ENCODE measurements around the gene TC2N.
"Not testable (repeated sequence)": the region's sequence is repeated elsewhere in the genome, so short reads cannot be mapped to it uniquely, and the experiment has no call there.

The TC2N gene

DNA sequence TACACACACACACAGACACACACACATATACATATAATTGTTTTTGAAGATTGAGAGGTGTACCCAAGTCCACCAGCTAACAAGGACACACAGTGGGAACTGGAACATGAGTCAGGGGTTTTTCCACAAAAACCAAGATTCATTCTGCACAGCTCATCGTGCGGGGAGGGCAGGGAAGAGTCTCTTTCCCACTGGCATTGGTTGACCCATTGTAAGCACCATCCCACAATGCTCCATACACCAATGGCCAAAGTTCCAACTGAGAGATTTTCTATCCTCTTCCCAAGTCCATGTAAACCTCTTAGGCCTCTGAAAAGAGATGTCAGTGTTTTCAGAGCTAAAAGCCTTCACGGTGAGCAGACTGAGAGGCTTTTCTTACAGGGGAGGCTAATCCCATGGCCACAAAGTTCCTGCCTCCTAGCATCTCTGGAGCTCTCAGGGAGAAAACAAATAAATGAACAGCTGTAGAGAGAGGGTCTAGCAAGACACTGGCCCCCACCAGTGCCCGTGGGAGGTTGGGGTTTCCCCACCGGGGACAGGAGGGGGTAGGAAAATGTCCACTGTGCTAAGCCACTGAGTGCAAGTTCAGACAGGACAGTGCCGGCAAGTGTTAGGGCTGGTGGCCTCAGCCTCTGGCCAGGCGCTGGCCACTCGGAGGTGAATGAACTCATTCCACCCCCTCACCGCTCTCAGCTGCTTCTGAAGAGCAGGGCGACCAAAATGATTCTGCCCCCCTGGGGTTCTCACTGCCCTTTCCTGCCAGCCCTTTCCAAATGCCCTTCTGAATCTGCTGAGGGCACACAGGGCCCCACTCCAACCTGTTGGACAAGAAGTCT, 21.5 kb upstream of the TC2N start:
- DNase-seq, result no peak

DNA sequence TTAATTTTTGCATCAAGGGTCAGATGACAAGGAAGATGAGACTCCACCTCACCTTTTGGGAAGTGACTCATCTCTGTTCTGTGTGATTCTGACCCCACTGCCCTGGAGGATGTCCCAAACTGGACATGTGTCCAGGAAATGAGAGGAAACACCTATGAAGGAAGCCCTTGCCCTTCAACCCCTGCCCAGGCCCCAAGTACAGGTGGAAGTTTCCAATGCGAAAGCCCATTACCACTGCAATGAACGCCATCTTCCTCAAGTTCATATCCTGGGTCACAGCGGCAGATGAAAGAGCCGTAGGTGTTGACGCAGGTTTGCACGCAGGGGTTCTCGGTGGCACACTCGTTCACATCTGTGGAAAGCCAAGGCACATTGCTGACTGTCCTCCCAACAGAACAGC, 19.6 kb upstream of the TC2N start:
- DNase-seq, result no peak

DNA sequence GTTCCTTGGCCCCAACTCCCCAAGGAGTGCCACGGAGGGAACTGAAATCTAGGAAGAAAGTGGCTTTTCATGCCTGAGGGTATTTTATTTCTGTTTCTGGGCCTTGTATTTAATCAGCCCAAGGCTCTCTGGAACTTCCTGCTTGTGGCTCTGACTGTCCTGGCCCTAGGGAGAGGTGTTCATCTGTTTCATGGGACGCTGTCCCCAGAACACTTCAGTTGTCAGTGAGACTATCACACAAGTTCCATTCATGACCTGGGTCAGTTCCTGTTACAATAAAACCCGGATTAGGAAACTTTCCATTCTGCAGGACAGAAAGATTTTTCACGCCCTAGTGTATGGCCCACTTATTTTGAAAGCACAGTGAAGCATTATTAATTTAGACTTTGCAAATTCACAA, 18.5 kb upstream of the TC2N start:
- DNase-seq, result no peak

DNA sequence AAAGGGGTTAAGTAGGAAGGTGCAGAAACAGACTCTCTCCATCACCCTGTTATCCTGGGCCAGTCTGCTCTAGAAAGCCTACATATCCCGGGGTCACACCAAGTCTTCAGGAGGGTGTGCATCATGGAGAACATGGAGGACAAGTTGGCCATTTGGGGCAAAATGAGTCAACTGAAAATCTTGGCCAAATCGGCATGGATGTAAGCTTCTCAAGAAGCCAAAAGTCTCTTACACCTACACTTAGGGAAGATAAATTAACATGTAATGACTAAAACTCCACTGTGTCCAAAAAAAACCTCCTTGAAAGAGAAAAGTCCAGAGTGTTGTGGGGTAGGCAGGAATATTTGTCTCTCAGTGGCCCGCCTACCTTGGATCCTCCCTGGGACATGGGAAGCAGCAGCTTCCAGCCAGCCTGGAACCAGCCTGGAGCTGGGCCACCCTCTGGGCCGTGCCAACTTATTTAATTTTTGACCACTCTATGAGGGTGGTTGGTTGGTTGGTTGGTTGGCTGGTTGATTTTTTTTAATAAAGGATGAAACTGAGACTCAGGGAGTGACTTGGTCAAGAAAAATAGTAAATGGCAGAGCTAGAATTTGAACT, 17.9 kb upstream of the TC2N start:
- no peak for DNase-seq

DNA sequence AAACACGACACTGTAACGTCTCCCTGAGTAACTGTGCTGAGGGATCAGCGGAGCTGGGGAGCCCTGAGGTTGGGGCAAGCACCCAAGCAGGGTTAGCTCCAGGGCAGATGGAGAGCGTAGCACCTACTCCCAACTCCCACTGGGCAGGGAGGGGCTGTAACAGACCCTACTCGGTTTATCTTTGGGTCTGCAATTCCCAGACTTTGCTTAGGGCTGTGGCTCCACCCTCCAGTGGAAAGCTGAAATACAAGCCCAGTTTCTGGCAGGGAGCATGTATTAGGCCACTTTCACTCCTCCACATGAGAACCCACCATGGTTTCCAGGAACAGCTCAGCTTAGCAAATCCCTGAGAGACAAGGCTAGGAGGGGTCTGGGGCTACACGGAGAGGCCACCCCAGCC, 17.3 kb upstream of the TC2N start:
- no peak for DNase-seq

DNA sequence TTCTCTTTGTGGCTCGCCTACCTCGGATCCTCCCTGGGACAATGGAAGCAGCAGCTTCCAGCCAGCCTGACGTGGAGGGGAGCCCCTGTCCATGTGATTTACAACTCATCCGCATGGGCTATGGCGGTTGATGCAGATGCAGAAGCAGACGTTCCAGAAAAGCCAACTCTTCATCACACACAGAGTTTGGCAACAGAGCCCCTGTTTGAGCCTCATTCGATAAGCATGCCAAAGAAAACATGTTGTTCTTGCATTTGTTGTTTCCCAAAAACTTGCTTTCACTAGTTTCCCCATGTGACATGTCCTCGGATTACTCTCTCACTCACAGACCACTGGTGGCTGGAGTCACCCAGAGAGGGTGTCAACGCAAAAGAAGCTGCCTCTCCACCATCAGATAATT, 16.4 kb upstream of the TC2N start:
- no peak for DNase-seq

DNA sequence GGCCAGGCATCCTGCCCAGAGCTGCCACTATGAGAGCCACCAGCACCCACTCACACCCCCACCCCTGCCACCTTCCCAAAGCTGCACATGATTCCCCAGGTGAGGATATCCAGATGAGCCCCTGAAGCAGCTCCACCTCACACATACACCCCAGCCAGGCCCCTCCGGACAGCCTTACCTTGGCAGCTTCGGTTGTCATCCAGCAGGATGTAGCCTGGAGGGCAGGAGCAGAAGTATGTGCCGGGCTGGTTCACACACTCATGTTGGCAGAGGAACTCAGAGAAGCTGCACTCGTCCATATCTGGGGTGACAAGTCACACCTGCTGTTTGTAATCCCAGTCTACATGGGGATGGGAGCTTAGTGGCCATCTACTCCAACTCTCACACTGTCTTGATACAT, 15.4 kb upstream of the TC2N start:
- DNase-seq, result no peak

DNA sequence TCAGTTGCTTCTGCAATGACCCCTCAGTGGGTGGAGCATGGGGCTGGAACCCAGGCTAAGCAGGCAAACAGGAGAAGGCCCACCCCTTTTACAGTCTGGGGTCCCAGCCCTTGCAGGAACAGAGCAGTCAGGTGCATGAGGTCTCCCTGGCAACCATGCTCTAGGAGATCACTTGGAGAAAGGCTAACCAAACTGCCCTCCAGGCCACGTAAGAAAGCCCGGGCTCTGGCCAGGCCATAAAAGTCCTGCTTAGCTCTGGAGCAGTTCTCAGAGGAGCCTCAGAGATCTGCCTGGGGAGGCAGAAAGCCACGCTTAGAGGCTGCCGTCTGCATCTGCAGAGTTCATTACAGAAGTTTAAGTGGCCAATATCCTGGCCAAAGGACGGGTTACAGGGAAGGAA, 15.0 kb upstream of the TC2N start:
- DNase-seq, result no peak

DNA sequence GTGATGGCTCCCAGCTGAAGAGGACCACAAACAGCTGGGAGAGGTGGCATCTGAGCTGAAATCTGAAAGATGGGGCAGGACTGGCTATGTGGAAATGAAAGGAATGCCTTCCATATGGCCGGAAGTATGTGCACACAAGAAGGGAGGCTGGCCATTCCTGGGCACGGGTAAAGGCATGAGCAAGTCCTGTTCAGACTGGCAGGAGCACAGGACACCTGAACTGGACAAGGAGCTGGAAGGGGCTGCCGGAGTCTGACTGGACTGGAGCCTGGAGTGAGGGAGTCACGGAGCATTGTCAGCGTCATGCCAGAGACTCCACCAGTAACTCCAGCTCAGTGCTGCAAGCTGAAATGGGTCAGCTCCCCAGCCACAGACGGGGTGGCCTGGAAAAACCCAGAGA, 11.9 kb upstream of the TC2N start:
- DNase-seq, result no peak

DNA sequence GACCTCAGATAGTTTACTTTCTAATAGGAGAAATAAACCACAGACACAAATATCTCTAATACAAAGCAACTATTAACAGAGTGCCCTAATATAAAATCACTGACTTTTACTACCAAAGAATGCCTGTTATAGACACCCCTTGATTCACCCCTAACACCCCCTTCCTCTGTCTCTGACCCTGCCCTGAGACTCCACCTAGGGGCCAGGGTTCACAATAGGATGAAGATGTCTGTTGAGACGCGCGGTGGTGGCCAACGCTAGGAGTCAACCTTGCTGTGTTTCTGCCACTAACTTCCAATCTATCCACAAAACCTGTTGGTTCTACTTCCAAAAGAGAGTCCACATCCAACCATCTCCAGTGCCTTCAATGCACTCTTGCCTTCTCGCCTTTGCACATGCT, 10.9 kb upstream of the TC2N start:
- no peak for DNase-seq

DNA sequence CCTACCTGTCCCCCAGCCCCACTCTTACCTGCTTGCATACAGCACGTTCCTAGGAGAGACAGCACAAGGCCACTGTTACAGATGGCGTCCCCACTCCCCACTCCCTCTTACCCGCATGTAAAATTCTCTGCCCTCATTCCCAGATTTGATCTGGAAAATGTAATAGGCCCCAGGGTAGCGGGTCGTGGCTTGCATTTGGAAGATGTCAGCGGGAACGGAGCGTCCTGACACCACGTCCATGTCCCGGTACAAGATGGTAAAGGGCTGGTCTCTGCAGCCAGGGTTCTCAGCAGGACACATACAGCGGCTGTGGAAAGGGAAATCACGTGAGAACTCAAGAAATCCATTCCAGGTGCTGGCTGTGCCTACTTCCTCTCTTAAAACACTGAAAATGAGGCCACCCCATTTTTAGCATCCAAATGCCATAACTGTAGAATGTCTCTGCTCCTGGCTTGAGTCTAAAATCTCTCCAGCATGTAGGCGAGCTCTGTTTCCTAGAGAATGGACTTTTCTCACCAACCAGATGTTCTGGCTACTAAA, 10.1 kb upstream of the TC2N start:
- no peak for DNase-seq

DNA sequence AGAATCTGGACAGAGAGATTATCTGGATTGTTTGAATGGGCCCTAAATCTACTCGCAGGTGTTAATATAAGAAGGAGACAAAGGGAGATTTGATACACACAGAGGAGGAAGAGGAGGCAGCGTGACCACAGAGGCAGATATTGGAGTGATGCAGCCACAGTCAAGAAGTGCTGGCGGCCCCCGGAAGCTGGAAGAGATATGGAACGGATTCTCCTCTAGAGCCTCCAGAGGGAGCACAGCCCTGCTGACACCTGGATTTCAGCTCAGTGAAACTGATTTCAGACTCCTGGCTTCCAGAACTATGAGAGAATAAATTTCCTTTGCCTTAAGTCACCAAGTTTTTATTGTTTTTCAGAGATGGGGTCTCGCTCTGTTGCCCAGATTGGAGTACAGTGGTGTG, 9.2 kb upstream of the TC2N start:
- no peak for DNase-seq

DNA sequence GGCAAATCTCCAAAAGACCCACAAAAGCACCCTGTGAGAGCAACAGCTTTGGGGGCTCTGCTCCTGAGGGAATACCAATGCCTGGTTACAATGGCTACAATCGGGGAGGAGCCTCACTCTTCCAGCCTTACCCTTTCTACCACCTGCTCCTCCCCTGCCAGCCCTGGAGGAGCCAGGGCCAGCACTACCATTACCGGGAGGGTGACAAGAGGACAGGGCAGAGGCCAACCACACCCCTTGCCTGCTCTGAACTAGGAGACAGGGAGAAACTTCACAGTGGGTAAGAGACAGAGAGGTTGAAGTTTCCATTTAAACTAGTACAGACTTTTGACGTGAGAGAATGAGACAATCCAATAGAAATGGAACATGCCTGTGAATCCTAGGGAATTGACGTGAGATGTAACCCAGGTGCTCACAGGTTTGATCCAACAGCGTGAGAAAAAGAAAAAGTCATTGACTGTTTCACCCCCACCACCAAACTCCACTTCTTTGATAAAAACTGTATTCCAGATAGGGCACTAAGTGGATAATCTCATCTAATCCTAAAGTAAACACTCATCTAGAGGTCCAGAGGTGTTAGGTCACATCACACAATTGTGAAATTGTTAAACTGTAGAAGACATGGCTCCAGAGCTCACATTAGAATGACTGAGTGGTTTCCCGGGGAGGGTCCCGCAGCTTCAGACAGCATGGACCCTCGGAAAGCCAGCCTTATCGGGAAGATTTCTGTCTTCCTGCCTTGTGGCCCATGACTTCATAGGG, 8.4 kb upstream of the TC2N start:
- no peak for DNase-seq

DNA sequence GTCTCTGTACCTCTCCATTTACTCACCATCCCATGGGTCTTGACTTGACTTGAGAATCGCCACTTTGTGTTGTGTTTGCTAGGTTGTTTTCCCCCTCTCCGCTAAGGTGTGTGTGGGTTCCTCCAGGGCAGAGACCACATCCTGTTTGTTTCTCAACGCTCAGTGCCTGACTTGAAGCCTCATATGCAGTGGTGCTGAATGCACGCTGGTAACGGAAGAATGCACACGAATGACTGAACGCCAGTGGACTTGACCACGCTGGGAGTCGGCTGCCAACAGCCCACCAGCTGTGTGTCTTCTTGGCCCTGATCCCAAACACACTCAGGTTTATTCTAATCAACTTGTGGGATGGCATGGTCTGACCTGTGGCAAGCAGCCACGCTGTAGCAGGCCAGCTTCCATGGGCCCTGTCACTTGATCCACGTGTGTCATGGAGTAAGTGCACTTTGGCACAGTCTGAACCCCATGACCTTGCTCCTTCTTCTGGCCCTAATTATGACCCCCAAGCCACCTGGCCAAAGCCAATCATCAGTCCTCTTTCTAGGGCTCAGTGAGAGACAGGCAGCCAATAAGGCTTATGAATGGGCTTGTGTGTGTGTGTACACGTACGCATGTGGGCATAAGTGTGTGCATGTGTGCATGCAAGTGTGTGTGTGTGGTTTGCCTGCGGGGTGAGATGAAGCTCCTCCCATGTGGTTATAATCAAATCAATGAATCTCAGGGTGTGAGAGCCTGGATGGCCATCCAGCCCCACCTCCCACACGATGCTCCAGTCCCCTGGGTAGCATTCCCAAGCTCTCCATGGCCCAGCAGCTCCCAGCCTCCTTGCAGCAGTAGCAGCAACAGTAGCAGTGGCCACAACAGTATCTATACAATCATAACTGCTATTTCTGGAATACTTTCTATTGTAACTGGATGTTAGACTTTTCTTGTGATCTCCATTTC, 6.4 kb upstream of the TC2N start:
- peak; percentile 94 for DNase-seq

DNA sequence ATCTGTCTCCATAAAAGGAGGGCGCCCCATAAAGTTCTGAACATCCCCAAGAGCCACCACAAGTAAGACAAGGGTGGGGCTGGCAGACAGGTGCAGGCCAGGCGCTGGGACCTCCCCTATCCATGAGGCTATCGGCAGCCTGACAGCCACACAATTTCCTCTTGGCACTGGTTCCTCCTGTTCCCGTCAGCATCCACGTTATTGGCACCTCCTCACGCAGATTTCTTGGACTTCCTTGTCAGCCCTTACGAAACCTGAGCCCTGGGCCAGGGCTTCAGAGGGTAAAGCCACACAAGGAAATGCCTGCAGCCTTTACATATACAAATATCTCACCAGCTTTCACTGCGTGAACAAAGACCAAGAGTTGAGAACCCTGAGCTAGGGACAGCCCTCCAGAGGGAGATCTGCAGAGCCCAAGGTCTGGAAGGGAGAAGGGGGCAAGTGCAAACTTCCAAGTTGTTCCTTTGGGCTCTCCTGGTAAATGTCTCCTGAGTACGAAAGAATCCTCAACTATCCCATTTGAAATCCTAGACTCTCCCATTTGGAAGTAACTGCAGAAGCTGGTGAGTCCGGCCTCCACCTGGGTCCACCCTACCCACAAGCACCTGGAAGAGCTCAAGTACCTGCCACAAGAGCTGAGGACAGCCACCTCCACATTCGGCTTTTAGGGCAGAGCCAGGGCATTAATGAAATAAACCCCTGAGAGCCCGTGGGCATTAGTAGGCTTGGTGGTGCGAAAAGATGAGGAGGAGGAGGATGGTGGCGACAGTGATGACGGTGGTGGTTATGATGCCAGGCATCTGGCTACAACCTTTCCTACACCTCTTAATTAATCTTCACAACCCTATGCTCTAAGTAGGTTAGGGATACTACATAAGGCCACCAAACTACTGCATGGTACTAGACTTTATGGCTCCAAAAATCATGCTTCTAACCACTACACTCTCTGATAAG, 5.5 kb upstream of the TC2N start:
- DNase-seq, result peak; percentile 73

DNA sequence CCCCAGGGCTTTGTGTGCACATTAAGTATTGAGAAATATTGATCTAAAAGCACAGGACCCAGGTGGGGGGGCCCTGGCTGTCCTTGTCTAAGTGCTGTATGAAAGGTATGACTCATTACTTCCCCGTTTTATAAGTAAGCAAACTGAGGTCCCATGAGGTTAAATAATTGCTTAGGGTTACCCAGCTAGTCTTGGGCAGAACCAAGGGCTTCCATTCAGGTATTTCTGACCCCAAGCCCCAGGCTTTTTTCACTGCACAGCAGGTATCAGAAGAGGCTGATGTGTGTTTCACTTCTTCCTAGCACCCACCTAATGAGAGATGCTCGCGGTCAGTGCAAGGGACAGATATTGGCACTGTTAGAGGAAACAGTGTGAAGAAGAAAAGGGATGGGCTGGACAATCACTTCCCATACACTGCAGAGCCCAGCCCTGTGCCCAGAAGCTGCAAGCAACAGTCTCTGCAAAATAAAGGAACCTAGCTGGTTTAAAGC, 4.7 kb upstream of the TC2N start:
- peak; percentile 72 for DNase-seq

DNA sequence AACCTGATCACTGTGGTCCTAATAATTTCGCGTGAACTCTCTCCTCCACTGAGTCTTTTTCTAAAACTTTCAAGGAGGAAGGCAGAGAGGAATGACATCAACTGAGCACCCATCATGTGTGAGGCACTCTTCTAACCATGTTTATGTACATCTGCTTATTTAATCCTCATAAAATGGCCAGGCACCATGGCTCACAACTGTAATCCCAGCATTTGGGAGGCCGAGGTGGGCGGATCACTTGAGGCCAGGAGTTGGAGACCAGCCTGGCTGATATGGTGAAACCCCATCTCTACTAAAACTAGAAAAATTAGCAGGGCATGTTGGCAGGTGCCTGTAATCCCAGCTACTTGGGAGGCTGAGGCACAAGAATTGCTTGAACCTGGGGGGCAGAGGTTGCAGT, 4.1 kb upstream of the TC2N start:
- not testable (repeated sequence) for DNase-seq

DNA sequence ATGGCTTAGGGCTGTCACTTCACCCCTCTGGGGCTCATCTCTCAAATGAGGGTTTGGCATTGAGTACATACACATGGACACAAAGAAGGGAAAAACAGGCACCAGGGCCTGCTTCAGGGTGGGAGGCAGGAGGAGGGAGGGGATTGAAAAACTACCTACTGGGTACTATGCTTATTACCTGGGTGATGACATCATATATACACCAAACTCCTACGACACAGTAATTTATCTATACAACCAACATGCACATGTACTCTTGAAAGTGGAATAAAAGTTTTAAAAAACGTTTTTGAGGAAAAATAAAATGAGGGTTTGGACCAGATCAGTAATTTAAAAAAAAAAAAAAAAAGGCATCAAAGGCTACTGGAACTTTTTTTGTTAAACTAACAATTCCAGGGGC, 3.6 kb upstream of the TC2N start:
- DNase-seq, result no peak

DNA sequence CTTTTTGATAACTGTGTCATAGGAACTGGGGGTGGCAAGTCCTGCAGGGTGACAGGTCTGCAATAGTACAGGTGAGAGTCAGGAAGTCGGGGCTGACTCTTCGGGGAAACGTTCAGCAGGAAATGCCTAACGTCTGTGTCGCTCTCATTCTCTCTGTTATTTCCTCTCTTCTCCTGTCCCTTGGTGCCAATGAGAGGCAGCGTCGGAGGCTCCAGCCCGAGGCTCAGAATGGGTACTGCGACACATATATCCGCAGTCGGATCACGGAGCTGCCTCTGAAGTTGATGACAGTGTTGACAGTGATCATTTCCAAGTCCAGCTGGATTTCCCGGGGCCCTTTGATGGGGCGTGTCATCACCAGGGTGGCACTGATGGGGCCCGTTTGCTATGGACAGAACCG, 2.7 kb upstream of the TC2N start:
- peak; percentile 89 for DNase-seq

DNA sequence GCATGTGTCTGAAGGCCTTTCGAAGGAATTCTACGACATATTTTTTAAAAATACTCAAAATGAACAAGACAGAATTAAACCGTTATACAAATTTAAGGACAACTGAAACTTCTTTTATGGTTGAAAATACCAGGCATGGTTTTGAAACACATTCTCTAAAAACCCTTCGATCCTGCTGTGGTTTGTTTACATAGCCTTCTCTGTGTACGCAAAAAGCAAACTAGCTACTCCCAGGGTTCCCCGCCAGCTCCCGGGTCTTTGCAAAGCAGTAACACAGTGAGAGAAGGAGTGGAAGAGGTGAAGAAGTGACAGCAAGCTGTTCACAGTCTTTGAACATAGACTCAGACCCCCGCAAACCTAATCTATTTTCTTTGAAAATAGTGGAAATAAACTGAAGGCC, 2.2 kb upstream of the TC2N start:
- no peak for DNase-seq

All from CD4-positive, alpha-beta T cell treated with Interleukin-4 for 4 hours (primary cell).